GM15510 (cell line): Measurements from ENCODE around the gene SHC1.
A peak's percentile ranks its signal among the peaks of the same experiment; 100 is the strongest.

Experiments
- POLR2A ChIP-seq: IDR thresholded peaks from 3 replicates; pipeline ENCODE4 v1.6.1; 2011; ENCODE audit warnings: borderline replicate concordance; ENCODE audit not compliant: insufficient read length; ENCODE audit errors: extremely low read depth

SHC1 gene

DNA sequence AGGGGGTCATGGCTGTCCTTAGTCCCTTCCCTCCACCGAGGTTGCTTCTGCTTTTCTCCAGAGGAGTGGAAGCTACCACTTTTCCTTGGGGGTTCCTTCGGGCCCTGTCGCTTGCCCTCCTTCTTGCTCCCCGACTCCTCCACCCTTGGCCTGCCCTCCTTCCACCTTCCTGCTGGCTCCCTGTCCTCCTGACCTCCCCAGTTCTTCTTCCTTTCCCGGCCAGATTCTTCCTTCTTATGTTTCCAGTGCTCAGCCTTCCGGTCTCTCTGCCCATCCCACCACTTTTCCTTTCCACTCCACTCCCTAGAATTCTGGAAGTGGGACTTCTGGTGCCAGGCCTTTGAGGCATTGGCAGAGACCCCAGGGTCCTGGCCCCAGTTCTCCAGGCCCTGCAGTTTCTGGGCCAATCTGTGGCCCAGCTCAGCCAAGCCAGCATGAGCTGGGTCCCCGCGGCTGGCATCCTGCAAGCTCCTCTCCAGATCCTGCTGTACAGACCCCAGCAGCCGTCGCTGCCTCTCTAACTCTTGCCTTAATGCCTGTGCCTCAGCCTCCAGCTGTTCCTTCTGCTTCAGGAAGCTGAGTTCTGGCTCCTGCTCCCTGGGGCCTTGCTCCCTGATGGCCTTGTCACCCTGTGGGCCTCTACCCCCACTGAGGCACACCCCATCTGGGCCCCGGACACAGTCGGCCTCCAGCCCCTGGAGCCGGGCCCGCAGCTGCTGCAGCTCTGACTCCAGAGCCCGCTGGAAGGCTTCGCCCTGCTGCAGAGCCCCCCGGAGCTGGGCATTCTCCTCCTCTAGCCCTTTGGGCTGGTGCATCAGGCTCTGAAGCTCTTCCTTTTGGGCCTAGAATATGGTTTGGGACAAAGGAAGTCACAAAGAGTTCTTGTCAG is 24.3 kb downstream of the SHC1 start:
- no peak for TF ChIP-seq POLR2A

DNA sequence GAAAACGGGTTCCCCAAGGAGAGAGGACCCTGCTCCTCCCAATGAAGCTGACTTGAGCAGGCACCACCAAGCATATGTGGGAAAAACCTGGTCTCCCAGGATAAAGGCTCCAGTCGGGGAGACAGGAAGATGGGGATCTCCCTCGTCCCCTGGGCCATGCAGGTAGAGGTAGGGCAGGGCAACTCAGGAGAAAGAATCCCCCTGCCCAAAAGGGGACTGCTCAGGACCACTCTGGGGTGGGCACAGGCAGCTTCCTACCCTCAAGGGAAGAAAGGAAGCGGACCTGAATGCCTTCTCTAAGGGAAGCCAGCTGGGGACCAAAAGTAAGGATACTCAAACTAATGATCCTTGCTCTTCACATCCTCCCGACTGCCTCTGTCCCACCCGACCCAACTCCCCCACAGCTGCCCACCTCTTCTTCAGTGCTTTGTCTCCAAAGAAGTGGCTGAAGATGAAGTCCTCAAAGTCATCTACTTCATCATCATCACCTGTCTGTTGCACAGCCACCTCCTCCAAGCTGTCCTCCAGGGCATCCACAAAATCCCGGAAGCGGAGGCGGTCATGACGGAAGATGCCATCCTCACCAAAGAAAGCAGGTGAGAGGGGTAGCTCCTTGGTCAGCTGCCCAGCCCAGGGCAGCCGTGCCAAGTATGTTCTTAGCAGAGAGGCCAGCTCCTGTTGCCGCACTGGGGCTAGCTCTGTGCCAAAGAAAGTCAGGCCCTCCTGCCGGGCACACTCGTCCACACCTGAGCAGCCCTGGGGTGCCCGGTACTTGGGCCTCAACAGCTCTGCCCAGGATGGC is 25.2 kb downstream of the SHC1 start:
- no peak for TF ChIP-seq POLR2A

DNA sequence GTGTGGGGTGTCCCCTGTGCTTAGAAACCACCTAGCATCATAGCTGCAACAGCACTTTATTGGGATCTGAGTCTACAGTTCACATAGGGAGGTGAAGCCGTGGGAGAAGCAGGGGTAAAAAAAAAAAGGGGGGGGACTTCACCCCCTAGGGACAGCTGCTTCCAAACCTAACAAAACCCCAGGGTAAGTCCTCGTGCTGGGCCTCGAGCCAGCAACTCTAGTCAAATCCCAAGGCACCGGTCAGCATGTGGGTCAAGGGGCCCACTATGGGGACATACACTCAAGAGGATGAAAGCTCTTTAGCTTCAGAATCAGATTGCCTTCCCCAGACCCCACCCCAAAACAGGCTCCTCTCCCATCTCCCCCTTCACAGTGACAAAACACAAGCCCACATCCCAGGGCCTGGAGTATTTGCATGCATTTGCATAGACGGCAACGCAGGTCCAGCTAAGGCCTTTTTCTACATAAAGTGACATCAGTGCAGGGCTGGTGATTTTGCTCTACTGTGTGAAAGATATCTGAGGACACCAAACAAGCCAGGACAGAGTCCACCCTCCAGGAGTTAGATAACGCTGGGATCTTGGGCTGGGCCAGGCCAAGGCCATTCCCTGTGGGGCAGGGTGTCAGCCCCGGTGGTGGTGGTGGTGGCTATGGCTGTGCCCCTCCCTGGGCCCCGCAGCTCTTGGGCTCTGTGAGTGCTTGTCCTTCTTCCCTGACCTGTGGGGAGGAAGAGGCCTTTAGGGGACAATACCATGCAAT is 26.0 kb downstream of the SHC1 start:
- no peak for TF ChIP-seq POLR2A

DNA sequence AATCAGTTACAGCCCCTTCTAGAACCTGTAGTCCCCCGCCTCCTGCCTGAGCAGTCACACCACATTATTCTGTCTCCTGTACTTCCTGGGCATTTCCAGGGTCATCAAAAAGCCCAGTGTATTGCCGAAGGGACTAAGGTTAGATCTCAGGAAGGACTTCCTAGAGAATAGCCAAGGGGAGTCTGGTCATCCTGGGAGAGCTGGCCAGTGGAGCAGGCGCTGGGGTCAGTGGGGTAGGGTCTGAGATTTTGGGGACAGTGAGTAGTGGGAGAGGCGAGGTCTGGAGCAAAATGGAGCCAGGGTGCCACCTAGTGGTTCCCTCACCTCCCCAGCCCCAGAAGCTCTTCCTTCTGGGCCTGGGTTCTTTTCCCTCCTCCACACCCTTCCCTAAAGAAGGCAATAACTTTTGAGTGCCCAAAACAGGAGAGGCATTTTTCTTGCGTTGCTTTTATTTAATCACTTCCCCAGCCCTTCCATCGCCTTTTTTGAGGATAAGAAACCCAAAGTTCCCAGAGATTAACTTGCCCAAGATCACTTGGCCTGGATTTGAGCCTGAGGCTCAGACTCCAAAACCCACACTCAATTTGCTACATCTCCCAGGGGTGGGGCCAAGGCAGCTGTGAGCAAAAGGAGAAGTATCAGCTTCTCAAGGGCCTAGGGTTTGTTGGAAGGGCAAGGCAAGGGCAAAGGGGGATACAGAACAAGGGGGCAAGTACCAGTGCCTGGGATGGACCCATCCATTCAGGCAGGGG is 26.7 kb downstream of the SHC1 start:
- TF ChIP-seq POLR2A, result no peak

DNA sequence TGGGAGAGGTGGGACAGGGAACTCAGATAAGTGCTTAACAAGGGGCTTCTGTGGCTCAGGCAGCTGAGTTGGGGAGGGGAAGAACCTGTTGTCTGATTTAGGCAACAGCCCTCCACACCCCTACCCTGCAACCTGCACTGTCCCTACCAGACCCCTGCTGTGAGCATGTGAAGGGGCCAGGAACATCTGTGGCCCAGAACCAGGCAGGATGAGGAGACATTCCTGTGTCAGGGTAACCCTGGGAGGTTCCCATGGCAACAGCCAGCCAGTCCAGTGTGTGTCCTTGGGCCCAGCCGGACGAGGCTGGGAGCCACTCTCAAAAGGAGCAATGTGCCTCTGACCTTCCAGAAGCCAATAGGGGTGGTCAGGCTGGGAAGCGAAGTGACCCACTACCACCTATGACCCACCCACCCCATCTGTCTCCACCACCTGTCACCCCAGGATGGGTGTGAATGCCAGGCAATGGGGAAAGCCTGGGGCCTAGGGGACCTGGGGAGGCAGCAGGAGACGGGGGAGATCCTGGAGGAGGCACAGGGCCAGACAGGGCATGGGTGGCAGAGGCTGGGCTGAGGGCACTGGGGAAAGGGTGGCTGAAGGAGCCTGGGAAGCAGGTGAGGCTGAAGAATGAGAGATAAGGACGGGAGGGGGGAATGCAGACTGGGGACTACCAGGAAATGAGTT is 29.1 kb downstream of the SHC1 start:
- TF ChIP-seq POLR2A, result no peak

DNA sequence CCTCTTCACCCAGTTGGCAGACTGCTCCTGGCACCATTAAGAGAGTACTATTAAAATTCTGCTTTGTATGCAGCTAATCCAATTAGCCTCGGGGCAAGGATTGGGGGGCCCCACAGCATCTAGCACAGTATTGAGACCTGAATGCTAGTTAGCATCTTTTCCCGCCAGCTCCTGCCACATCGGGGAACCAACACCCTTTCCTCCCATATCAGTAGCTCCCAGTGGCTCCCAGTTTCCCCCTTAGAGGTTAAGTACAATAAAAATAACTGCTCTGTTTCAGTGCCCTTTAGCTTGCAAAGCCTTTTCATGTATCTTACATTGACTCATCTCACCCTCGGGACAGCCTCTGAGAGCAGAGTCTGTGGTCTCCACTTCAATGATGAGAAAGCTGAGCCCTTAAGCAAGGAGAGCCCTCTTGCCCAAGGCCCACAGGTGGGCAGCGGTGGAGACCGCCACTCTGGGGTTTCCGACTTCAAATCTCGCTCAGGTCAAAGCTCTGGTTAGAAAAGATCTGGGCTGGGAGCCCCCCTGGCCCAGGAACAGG is 29.8 kb downstream of the SHC1 start:
- TF ChIP-seq POLR2A, result peak; percentile 10

DNA sequence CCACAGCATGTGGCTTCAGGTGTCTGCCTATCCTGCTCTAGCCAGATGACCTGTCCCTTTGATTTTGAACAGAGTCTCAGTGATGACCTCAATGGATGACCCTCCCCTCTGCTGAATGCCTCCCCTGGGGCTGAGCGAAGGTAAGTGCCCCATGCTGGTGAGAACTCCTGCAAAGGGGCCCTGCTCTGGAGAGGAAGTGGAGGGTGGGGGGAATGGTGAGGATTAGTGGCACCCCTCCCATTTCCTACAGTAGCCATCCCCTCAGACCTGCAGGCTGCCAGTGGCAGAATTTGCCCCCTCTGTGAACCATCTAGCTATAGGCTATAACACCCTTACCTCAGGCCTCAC is 30.4 kb downstream of the SHC1 start:
- no peak for TF ChIP-seq POLR2A

DNA sequence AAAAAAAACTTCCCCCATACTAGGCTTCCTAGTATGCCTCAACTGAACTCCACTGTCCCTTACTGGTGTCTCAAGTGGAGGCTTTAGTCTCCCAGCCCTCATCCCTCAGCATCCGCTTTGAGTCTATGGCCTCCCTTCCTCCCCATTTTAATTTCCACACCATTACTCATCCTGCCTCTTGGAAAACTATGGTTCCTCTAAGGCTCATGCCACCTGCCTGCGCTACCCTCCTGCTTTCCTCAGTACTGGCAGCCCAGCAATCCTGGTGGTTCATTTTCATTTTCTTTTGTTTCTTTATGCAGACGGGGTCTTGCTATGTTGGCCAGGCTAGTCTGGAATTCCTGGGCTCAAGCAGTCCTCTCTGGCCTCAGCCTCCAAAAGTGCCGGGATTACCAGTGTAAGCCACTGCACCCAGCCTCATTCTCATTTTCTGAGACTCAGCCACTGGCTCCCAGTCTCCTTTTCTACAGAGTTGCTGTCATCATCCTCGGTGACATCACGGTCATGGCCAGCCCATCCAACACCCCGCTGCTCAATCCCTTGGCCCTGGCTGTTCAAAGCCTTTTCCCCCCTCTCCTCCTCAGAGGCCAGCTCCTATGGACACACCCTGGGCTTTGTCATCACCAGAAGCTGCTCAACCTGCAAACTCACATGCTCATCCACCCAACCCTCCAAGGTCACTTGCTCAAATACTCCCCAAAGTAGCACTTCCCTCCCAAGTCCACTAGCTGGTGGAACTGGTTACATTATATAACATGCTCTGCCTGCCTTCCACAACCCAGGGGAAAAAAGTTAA is 31.7 kb downstream of the SHC1 start:
- TF ChIP-seq POLR2A, result no peak

DNA sequence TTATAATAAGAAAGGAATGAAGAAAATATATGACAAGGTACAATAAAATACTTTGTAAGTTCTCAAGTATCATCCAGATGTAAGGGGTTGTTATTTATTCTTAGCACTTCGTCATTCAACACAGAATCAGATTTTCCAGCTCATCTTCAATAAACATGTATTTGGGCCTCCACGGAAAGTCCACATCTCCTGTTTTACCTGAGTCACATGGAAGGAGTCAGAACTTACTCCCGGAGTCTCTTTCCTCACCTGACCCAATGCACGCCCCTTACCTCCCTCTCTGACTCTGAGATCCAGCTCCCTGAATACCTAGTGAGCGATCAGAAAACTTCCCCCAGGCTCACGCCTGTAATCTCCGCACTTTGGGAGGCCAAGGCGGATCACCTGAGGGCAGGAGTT is 32.6 kb downstream of the SHC1 start:
- no peak for TF ChIP-seq POLR2A

DNA sequence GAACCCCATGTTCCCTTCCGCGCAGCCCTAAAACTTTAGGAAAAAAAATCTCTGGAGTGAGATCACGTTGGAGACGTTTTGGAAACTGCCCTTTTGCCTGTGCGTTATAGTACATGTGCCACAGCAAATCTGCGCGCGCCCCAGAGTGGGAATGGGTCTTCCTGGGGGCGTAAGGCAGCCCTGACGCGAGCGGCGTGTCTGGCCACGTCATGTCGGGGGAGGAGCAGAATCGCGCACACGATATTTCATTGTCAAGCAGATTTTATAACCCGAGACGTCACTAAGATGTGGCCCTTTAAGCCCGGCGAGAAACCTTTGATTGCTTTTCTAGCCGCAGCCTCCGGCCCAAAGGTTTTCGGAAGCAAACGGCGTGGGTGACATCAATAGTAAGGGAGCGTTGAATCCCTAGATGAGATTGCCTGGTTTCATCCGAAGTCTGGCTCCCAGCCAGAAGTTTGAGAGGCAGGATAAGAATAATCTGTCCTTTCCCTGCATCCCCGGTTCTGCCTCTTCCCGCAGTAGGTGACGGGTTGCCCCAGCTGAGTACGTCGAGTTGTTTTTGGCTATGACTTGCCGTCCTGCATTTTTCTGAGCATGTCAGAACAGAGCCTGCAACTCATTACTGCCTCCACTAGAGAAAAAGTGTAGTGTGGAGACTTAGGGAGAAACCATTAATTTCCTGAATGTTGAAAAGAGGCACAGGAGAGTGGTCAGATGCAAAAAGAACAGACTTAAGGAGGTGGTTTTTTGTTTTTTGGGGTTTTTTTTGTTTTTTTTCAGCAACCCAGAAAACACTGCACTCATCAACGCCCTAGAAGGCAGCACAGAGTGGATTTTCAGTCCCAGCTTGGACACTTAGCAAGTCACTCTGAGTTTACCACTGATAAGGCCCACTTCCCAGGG is 33.2 kb downstream of the SHC1 start:
- peak; percentile 46 for TF ChIP-seq POLR2A

DNA sequence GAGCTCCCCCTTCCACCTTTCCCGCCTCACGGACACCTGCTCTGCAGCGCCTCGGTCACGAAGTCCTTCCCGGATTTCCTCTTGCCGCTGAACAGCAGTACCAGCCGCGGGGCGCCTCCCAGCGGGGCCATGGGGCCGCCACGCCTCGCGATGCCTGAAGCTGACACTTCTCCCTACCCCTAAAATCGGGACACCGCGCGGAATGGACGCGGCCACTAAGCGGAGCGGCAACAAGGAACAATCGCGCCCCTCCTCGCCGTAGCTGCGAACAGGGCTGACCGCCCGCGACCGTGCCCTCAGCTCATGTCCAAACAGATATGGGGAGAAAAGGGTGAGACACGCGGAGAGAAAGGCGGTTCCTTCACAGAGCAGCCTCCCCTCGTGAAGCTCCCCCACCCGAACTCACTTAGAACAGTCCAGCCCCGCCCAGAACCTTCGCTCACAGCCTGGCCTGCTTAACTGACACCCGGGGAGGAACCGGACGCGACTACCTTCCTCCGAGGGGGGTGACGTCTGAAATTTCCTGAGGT is 33.9 kb downstream of the SHC1 start, which contains the start of gene PMVK:
PMVK (minus strand) TSS at position 165 of the 530 bp plus-strand sequence; CDS start at position 131, 34 bp downstream.
- TF ChIP-seq POLR2A, result peak; percentile 72
